Umbilical cord (tissue), 2 donors: ENCODE results near the gene RBM24. TPM values are rescaled to one million over a fixed set of nuclear protein-coding genes. Genes with fewer than 3 reads are reported as not detected.

ENCODE experiments used
- DNase-seq: peaks from one replicate; pipeline ENCODE4 v3.0.0-alpha.2; 2015; ENCODE audit warnings: low spot score
- total RNA-seq: library from RNA; depleted of rRNA; stranded (reverse); fragments of >200 nt; gene quantifications from one replicate; pipeline ENCODE4 v1.2.3, GENCODE V29; 2014; ENCODE audit warnings: low replicate concordance; ENCODE audit not compliant: insufficient read depth

The RBM24 gene
- total RNA-seq: 25.0 TPM

- DNase-seq: peak; percentile 60
Observed at GRCh38 chr6:17281100-17281496, at the start of gene RBM24. Gene RBM24 (plus strand): TSS chr6:17281361. CDS start chr6:17281582, 221 bp downstream.

GRCh38 chr6:17233531-17233930 lies 47.6 kb upstream of the RBM24 start:
- no peak for DNase-seq

GRCh38 chr6:17237246-17237645 lies 43.9 kb upstream of the RBM24 start:
- no peak for DNase-seq

- no peak for DNase-seq
Observed at GRCh38 chr6:17239260-17239659, 41.9 kb upstream of the RBM24 start.

GRCh38 chr6:17240803-17241500 lies 40.2 kb upstream of the RBM24 start:
- no peak for DNase-seq

- DNase-seq: no peak
Observed at GRCh38 chr6:17242087-17242486, 39.1 kb upstream of the RBM24 start.

GRCh38 chr6:17250237-17250636 lies 30.9 kb upstream of the RBM24 start:
- DNase-seq: no peak

- no peak for DNase-seq
Observed at GRCh38 chr6:17251953-17252352, 29.2 kb upstream of the RBM24 start.

GRCh38 chr6:17258749-17259148 lies 22.4 kb upstream of the RBM24 start:
- no peak for DNase-seq

GRCh38 chr6:17265570-17265969 lies 15.6 kb upstream of the RBM24 start:
- DNase-seq: no peak

GRCh38 chr6:17267566-17267965 lies 13.6 kb upstream of the RBM24 start:
- DNase-seq: no peak

- no peak for DNase-seq
Observed at GRCh38 chr6:17268114-17268513, 13.0 kb upstream of the RBM24 start.

- no peak for DNase-seq
Observed at GRCh38 chr6:17269840-17270239, 11.3 kb upstream of the RBM24 start.

GRCh38 chr6:17271628-17272027 lies 9.5 kb upstream of the RBM24 start:
- DNase-seq: no peak

- no peak for DNase-seq
Observed at GRCh38 chr6:17276766-17277165, 4.4 kb upstream of the RBM24 start.

GRCh38 chr6:17277256-17277655 lies 3.9 kb upstream of the RBM24 start:
- DNase-seq: no peak

GRCh38 chr6:17278289-17279063 lies 2.7 kb upstream of the RBM24 start:
- DNase-seq: no peak

- no peak for DNase-seq
Observed at GRCh38 chr6:17280138-17280537, 1.0 kb upstream of the RBM24 start.

GRCh38 chr6:17280552-17281090 lies 540 bp upstream of the RBM24 start:
- DNase-seq: peak; percentile 25

- DNase-seq: peak; percentile 15
Observed at GRCh38 chr6:17281497-17282481, 628 bp downstream of the RBM24 start.

- DNase-seq: no peak
Observed at GRCh38 chr6:17283074-17283473, 1.9 kb downstream of the RBM24 start.
